ENCODE data around the gene DDB1.

DNA sequence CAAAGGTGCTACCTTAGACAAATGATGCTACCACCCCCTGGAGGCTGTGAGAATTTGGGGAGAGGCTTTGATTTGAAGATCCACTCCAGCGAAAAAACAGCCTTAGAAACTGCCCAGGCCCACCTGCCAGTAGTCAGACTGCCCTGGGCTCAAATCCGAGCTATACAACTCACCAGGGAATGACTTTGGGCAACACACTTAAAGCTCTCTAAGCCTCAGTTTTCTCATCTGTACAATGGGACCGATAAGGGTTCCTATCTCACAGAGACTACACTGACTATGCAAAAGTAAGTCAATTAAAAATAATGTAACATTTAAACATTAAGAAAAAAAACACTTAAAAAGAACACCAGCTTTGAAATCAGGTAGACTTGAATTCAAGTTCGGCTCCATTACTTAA is 57.7 kb downstream of the DDB1 start:
- TF ChIP-seq EZH2 (IDR thresholded peaks at IDR 0.05; ENCODE audit: borderline replicate concordance, insufficient read depth, low read length, poor library complexity, severe bottlenecking) (no peak), SMC3 (conservative IDR thresholded peaks at IDR 0.05; ENCODE audit: poor library complexity) (no peak)
- TF ChIP-seq, protein P1, sequence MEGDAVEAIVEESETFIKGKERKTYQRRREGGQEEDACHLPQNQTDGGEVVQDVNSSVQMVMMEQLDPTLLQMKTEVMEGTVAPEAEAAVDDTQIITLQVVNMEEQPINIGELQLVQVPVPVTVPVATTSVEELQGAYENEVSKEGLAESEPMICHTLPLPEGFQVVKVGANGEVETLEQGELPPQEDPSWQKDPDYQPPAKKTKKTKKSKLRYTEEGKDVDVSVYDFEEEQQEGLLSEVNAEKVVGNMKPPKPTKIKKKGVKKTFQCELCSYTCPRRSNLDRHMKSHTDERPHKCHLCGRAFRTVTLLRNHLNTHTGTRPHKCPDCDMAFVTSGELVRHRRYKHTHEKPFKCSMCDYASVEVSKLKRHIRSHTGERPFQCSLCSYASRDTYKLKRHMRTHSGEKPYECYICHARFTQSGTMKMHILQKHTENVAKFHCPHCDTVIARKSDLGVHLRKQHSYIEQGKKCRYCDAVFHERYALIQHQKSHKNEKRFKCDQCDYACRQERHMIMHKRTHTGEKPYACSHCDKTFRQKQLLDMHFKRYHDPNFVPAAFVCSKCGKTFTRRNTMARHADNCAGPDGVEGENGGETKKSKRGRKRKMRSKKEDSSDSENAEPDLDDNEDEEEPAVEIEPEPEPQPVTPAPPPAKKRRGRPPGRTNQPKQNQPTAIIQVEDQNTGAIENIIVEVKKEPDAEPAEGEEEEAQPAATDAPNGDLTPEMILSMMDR (IDR thresholded peaks at IDR 0.05; ENCODE audit: poor library complexity, severe bottlenecking): no peak

All from neural cell (in vitro differentiated cells).